GM19372 (cell line): ENCODE data around the gene SRC.

Experiments
- ATAC-seq: cut with Tn5 transposase; IDR thresholded peaks from one replicate; pipeline ENCODE4 v1.9.1; 2021; ENCODE audit warnings: mild to moderate bottlenecking, low read depth, moderate library complexity; ENCODE audit not compliant: unreplicated experiment

The SRC gene

GRCh38 chr20:37348792-37349516 is 3.0 kb downstream of the SRC start:
- no peak for ATAC-seq

GRCh38 chr20:37349517-37350491 is 3.9 kb downstream of the SRC start:
- no peak for ATAC-seq

GRCh38 chr20:37350649-37351574 is 5.0 kb downstream of the SRC start:
- ATAC-seq = no peak

GRCh38 chr20:37351689-37352607 is 6.0 kb downstream of the SRC start:
- ATAC-seq = no peak

- ATAC-seq = no peak
Measured at GRCh38 chr20:37352608-37352980, 6.7 kb downstream of the SRC start.

GRCh38 chr20:37353285-37353849 is 7.4 kb downstream of the SRC start:
- ATAC-seq = no peak

GRCh38 chr20:37354210-37355195 is 8.6 kb downstream of the SRC start:
- no peak for ATAC-seq

- no peak for ATAC-seq
Measured at GRCh38 chr20:37355252-37356180, 9.6 kb downstream of the SRC start.

- ATAC-seq = no peak
Measured at GRCh38 chr20:37356387-37356786, 10.4 kb downstream of the SRC start.

GRCh38 chr20:37356961-37357371 is 11.0 kb downstream of the SRC start:
- no peak for ATAC-seq

- no peak for ATAC-seq
Measured at GRCh38 chr20:37357481-37358365, 11.8 kb downstream of the SRC start.

- ATAC-seq = no peak
Measured at GRCh38 chr20:37358366-37359150, 12.6 kb downstream of the SRC start.

- ATAC-seq = no peak
Measured at GRCh38 chr20:37359331-37359730, 13.4 kb downstream of the SRC start.

GRCh38 chr20:37359836-37360235 is 13.9 kb downstream of the SRC start:
- no peak for ATAC-seq

GRCh38 chr20:37360391-37361115 is 14.6 kb downstream of the SRC start:
- no peak for ATAC-seq
